Keratinocyte (primary cell): ENCODE results near the gene OR10G6. TPM values are rescaled to one million over a fixed set of nuclear protein-coding genes. Genes with fewer than 3 reads are reported as not detected.

ENCODE experiments used
- DNase-seq: peaks from one replicate; pipeline ENCODE4 v3.0.0-alpha.2; 2011; ENCODE audit warnings: low read depth, missing footprints, low spot score
- FAIRE-seq: peaks from 2 replicates; lab custom pipeline; 2011; peaks lifted over from hg19 to GRCh38; lab: Jason Lieb, UNC
- H2AFZ ChIP-seq: 2 replicates; pipeline ENCODE4 v1.6.0; 2012; ENCODE audit warnings: low read length, control low read depth, inconsistent platforms; ENCODE audit not compliant: control insufficient read depth
- H3K27ac ChIP-seq: 2 replicates; pipeline ENCODE4 v1.5.1; 2011; ENCODE audit warnings: low read length; ENCODE audit not compliant: control insufficient read depth, insufficient read depth
- H3K27me3 ChIP-seq: 3 replicates; pipeline ENCODE4 v1.6.0; 2011; ENCODE audit warnings: low read length; ENCODE audit not compliant: control insufficient read depth, insufficient read depth; ENCODE audit errors: extremely low read depth
- H3K36me3 ChIP-seq, 2 experiments: 2 replicates in 1 of 2; 3 replicates in 1 of 2; pipeline ENCODE4 v1.5.1; 2011; ENCODE audit warnings: low read length in 2 of 2, mild to moderate bottlenecking in 1 of 2; ENCODE audit not compliant: control insufficient read depth in 2 of 2, insufficient read depth in 2 of 2; ENCODE audit errors: extremely low read depth in 1 of 2
- H3K4me1 ChIP-seq: 3 replicates; pipeline ENCODE4 v1.5.1; 2011; ENCODE audit warnings: low read length; ENCODE audit not compliant: control insufficient read depth, insufficient read depth; ENCODE audit errors: extremely low read depth
- H3K4me2 ChIP-seq: 3 replicates; pipeline ENCODE4 v1.6.0; 2011; ENCODE audit warnings: low read depth, low read length; ENCODE audit not compliant: control insufficient read depth, insufficient read depth; ENCODE audit errors: extremely low read depth
- H3K4me3 ChIP-seq, 3 experiments: fragments of 200-600 bp in 1 of 3; sonication (generic) in 1 of 3; 2 replicates in 2 of 3; 3 replicates in 1 of 3; pipeline ENCODE4 v1.5.1; 2011 to 2016; ENCODE audit warnings: low read length in 3 of 3, mild to moderate bottlenecking in 3 of 3, control low read depth in 2 of 3, inconsistent platforms in 1 of 3, low read depth in 1 of 3, mixed read lengths in 1 of 3, mixed run types in 1 of 3, moderate library complexity in 1 of 3; ENCODE audit not compliant: control insufficient read depth in 2 of 3, insufficient read depth in 2 of 3; ENCODE audit errors: extremely low read depth in 1 of 3
- H3K79me2 ChIP-seq: 2 replicates; pipeline ENCODE4 v1.6.0; 2012; ENCODE audit warnings: low read length; ENCODE audit not compliant: control insufficient read depth, insufficient read depth
- H3K9ac ChIP-seq: 3 replicates; pipeline ENCODE4 v1.6.0; 2011; ENCODE audit warnings: low read length; ENCODE audit not compliant: control insufficient read depth, insufficient read depth; ENCODE audit errors: extremely low read depth
- H3K9me1 ChIP-seq: 3 replicates; pipeline ENCODE4 v1.6.0; 2011; ENCODE audit warnings: low read length; ENCODE audit not compliant: control insufficient read depth, insufficient read depth; ENCODE audit errors: extremely low read depth
- H3K9me3 ChIP-seq: 2 replicates; pipeline ENCODE4 v1.5.1; 2012; ENCODE audit warnings: low read depth, low read length; ENCODE audit not compliant: control insufficient read depth
- H4K20me1 ChIP-seq: 3 replicates; pipeline ENCODE4 v1.6.0; 2011; ENCODE audit warnings: low read length; ENCODE audit not compliant: control insufficient read depth, insufficient read depth; ENCODE audit errors: extremely low read depth
- EZH2 ChIP-seq: IDR thresholded peaks from one replicate; pipeline ENCODE4 v1.6.1; 2012; ENCODE audit warnings: inconsistent platforms, mild to moderate bottlenecking, low read length, moderate library complexity
- dilution Hi-C: fragments of 300-500 bp; cut with MboI; formaldehyde crosslinking; loops from one replicate; pipeline ENCODE4 v1.7.0; 2020; ENCODE audit warnings: low sequenced_read_pairs; ENCODE audit not compliant: extremely low pct_ligation_motif_present
- polyA plus RNA-seq, 5 experiments: library from polyadenylated mRNA; depleted of rRNA in 3 of 5; stranded (reverse) in 3 of 5; stranded (forward) in 1 of 5; unstranded in 1 of 5; fragments of >200 nt; gene quantifications; 1 replicate in 1 of 5; 2 replicates in 3 of 5; 3 replicates in 1 of 5; pipeline versions ENCODE4 v1.2.1 to v1.2.3, GENCODE V29; 2011 to 2012; ENCODE audit warnings: missing spikeins in 2 of 5, low read depth in 1 of 5, low replicate concordance in 1 of 5
- TF ChIP-seq, protein P1 (sequence below), 3 experiments: IDR thresholded peaks in 1 of 3; conservative IDR thresholded peaks in 1 of 3; optimal IDR thresholded peaks in 1 of 3; 2 replicates in 2 of 3; 3 replicates in 1 of 3; pipeline versions ENCODE3 to v1.5.1; 2011; ENCODE audit warnings: low read length in 3 of 3, mild to moderate bottlenecking in 3 of 3, moderate library complexity in 2 of 3, control low read depth in 1 of 3, inconsistent platforms in 1 of 3; ENCODE audit not compliant: insufficient read depth in 2 of 3; ENCODE audit errors: extremely low read depth in 1 of 3

OR10G6 gene
- polyA plus RNA-seq, 1 donor (not counting 4 experiments of a cell fraction or from before 2014, with no cell fraction given) = not detected

- H3K79me2 ChIP-seq = no peaks in the 10 kb centered on the region
- H2AFZ ChIP-seq = no peak within 1 kb of the TSS
- no peak within 1 kb of the TSS for H3K4me3 ChIP-seq
- no peaks in the 10 kb centered on the region for H3K4me1 ChIP-seq
- H4K20me1 ChIP-seq = no peaks in the 10 kb centered on the region
- no peaks in the 10 kb centered on the region for H3K27me3 ChIP-seq
- FAIRE-seq (no peak), DNase-seq (no peak)
- H3K27ac ChIP-seq = no peak within 1 kb of the TSS
- no peaks in the 10 kb centered on the region for H3K36me3 ChIP-seq
- no peak within 1 kb of the TSS for H3K4me2 ChIP-seq
- no peaks in the 10 kb centered on the region for H3K9me1 ChIP-seq
- TF ChIP-seq, protein P1, sequence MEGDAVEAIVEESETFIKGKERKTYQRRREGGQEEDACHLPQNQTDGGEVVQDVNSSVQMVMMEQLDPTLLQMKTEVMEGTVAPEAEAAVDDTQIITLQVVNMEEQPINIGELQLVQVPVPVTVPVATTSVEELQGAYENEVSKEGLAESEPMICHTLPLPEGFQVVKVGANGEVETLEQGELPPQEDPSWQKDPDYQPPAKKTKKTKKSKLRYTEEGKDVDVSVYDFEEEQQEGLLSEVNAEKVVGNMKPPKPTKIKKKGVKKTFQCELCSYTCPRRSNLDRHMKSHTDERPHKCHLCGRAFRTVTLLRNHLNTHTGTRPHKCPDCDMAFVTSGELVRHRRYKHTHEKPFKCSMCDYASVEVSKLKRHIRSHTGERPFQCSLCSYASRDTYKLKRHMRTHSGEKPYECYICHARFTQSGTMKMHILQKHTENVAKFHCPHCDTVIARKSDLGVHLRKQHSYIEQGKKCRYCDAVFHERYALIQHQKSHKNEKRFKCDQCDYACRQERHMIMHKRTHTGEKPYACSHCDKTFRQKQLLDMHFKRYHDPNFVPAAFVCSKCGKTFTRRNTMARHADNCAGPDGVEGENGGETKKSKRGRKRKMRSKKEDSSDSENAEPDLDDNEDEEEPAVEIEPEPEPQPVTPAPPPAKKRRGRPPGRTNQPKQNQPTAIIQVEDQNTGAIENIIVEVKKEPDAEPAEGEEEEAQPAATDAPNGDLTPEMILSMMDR (optimal IDR thresholded peaks at IDR 0.05 in 1 of 3, IDR thresholded peaks at IDR 0.05 in 1 of 3, conservative IDR thresholded peaks at IDR 0.05 in 1 of 3; ENCODE audit: extremely low read depth in 1 of 3, insufficient read depth in 2 of 3, low read length in 3 of 3) = no peak
- TF ChIP-seq EZH2 = no peak
- dilution Hi-C loops = no loop called here
- no peaks in the 10 kb centered on the region for H3K9me3 ChIP-seq
- H3K9ac ChIP-seq = no peak within 1 kb of the TSS
These were observed 17.7 kb upstream of the OR10G6 start, which contains the start of gene OR10G4 for GRCh38 chr11:124012697-124013096. OR10G4 (plus strand) TSS chr11:124012997; CDS start chr11:124015575, 2,578 bp downstream.

- no peak for FAIRE-seq
- H3K9ac ChIP-seq = no peak overlapping the region
These were observed 15.7 kb downstream of the OR10G6 start for GRCh38 chr11:123979311-123979710.

More at GRCh38 chr11:123979311-123979710, 15.7 kb downstream of the OR10G6 start:
- Histone ChIP-seq H3K79me2 (no peaks in the 10 kb centered on the region), H3K9me3 (no peaks in the 10 kb centered on the region), H3K27ac (no peak overlapping the region), H3K9me1 (no peaks in the 10 kb centered on the region), H3K27me3 (no peaks in the 10 kb centered on the region), H3K4me3 (no peak overlapping the region), H3K36me3 (no peaks in the 10 kb centered on the region), H3K4me1 (peaks cover 20% of the 10 kb centered on the region), H3K4me2 (no peak overlapping the region), H4K20me1 (no peaks in the 10 kb centered on the region), H2AFZ (no peak overlapping the region)
- dilution Hi-C loops = no loop called here
- TF ChIP-seq, protein P1 (optimal IDR thresholded peaks at IDR 0.05 in 1 of 3, IDR thresholded peaks at IDR 0.05 in 1 of 3, conservative IDR thresholded peaks at IDR 0.05 in 1 of 3; ENCODE audit: extremely low read depth in 1 of 3, insufficient read depth in 2 of 3, low read length in 3 of 3) = no peak
- no peak for TF ChIP-seq EZH2
- no peak for DNase-seq
